Heart right ventricle (tissue), 16 donors: ENCODE results near the gene SLC24A5. TPM values are rescaled to one million over a fixed set of nuclear protein-coding genes. Genes with fewer than 3 reads are reported as not detected.
A peak's percentile ranks its signal among the peaks of the same experiment; 100 is the strongest.

Experiments
- ATAC-seq, 8 donors: fragments of 200-7000 bp; cut with Tn5 transposase; one replicate each; pipeline ENCODE4 v1.9.1; 2020; ENCODE audit warnings: mild to moderate bottlenecking in 8 of 8, moderate library complexity in 8 of 8, moderate number of reproducible peaks in 1 of 8
- DNase-seq, 2 donors: peaks; one replicate each; pipeline ENCODE4 v3.0.0-alpha.2; 2020
- H3K27ac ChIP-seq, 10 donors: fragments of 200-600 bp; sonication (generic) in 2 of 10; one replicate each; pipeline versions ENCODE4 v1.5.0 to v1.8.0; 2020 to 2022; ENCODE audit warnings: mild to moderate bottlenecking in 3 of 10
- H3K27me3 ChIP-seq, 7 donors: fragments of 200-600 bp; one replicate each; pipeline ENCODE4 v1.8.0; 2021 to 2022; ENCODE audit warnings: mild to moderate bottlenecking in 2 of 7
- H3K36me3 ChIP-seq, 9 donors: fragments of 200-600 bp; sonication (generic) in 1 of 9; one replicate each; pipeline versions ENCODE4 v1.5.0 to v1.8.0; 2020 to 2022; ENCODE audit warnings: mild to moderate bottlenecking in 2 of 9
- H3K4me1 ChIP-seq, 9 donors: fragments of 200-600 bp; sonication (generic) in 1 of 9; one replicate each; pipeline versions ENCODE4 v1.5.0 to v1.8.0; 2020 to 2022; ENCODE audit warnings: mild to moderate bottlenecking in 4 of 9
- H3K4me3 ChIP-seq, 10 donors: fragments of 200-600 bp; sonication (generic) in 2 of 10; one replicate each; pipeline versions ENCODE4 v1.5.0 to v1.8.0; 2020 to 2022; ENCODE audit warnings: mild to moderate bottlenecking in 7 of 10, moderate library complexity in 2 of 10
- H3K9me3 ChIP-seq, 11 donors: fragments of 200-600 bp in 10 of 11; sonication (generic) in 2 of 11; one replicate each; pipeline versions ENCODE4 v1.5.0 to v1.8.0; 2013 to 2022; ENCODE audit warnings: mild to moderate bottlenecking in 2 of 11, control low read depth in 1 of 11, moderate library complexity in 1 of 11
- WGBS, 2 donors: extraction: QIAGEN DNeasy Blood & Tissue Kit; methylation state at CpG; one replicate each; pipeline ENCODE4 v1.1.7; 2013; ENCODE audit warnings: inconsistent platforms in 1 of 2; 5-methylcytosine and 5-hydroxymethylcytosine counted together
- intact Hi-C, 10 donors: fragments of 100-400 bp; cut with DNase I; formaldehyde crosslinking; loops; one replicate each; pipeline versions ENCODE4 v1.11.1 to v1.14.2; 2022
- polyA plus RNA-seq, 2 donors: library from polyadenylated mRNA; stranded (reverse); fragments of 200-250 nt; gene quantifications; one replicate each; pipeline ENCODE4 v1.2.3, GENCODE V29; 2013
- total RNA-seq, 10 donors: library from RNA; stranded (reverse); fragmentation: NEBNext Ultra II Directional in 3 of 10; extraction: Animal tissue kit (Norgen Biotek cat#: 25700) in 3 of 10; gene quantifications; one replicate each; pipeline versions ENCODE4 v1.2.1 to v1.2.4, GENCODE V29; 2021 to 2023
- TF ChIP-seq, protein P1 (sequence below), 9 donors: fragments of 200-600 bp; sonication (generic) in 2 of 9; IDR thresholded peaks; one replicate each; pipeline versions ENCODE4 v1.5.0 to v1.8.0; 2021 to 2022; ENCODE audit warnings: antibody characterized with exemption in 9 of 9, mild to moderate bottlenecking in 5 of 9, moderate library complexity in 1 of 9
- donor health status: Arrhythmogenic right ventricular cardiomyopathy.
- donor health status: ischemic (EF 13 %, LVEDD 7.1; RV severe dilation, severe dysfunction).
- donor health status: healthy with polysubstance abuse.
- donor health status: DM: no; HTN: yes; CAD: no.
- donor health status: DM: no; HTN: no; CAD: no.
- donor health status: ischemic (EF 25% LVEDD 6.9; RV normal size, moderate dysfunction).
- donor health status: ischemic (EF 25% LVEDD 5.7; RV mildly dilated, moderate dysfunction).
- donor health status: healthy.
- donor health status: DM: yes; HTN: yes; CAD: no.
- donor health status: Ischemic cardiomyopathy.
- donor health status: ischemic (EF 35%, LVEDD 5.7; RV mildly dilated, moderate dysfunction).
- donor health status: nonischemic (EF 11% LVEDD 7.7; RV severe dilation, severe dysfunction).
- donor health status: DM: yes; HTN: yes; CAD: no.
- donor health status: PGD.
- donor health status: ischemic (EF 29% LVEDD 5.4; RV normal size, mild dysfunction).
- donor health status: nonischemic (EF 23%, LVEDD 6.1; RV moderate dilation, normal function).

Gene SLC24A5
- total and polyA plus RNA-seq, 12 donors: not detected

DNA sequence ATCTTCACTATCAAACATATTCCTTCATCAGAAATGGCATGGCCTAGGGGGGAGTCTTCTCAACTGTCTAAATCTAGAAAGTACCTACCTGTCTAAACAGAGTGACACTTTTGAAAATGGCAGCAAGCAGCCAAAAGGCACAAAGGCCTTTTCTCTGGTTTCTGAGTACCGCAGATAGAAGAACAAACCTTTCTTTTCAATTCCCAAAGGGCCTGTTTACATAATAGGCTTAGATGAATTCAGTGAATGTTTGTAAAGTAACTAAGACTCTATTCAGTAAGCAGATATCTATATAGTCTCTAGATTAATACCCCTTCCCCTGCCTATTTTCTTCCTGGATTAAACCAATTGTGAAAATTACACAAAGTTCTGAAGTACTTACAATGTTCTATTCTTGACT is 50.2 kb downstream of the SLC24A5 start:
- H3K36me3 ChIP-seq: peaks cover 0 to 5% (median 0%) of the 10 kb centered on the region in 9 donors
- ATAC-seq: no peak
- H3K9me3 ChIP-seq: peaks cover 0 to 26% (median 0%) of the 10 kb centered on the region in 11 donors
- DNase-seq: no peak
- TF ChIP-seq, protein P1, sequence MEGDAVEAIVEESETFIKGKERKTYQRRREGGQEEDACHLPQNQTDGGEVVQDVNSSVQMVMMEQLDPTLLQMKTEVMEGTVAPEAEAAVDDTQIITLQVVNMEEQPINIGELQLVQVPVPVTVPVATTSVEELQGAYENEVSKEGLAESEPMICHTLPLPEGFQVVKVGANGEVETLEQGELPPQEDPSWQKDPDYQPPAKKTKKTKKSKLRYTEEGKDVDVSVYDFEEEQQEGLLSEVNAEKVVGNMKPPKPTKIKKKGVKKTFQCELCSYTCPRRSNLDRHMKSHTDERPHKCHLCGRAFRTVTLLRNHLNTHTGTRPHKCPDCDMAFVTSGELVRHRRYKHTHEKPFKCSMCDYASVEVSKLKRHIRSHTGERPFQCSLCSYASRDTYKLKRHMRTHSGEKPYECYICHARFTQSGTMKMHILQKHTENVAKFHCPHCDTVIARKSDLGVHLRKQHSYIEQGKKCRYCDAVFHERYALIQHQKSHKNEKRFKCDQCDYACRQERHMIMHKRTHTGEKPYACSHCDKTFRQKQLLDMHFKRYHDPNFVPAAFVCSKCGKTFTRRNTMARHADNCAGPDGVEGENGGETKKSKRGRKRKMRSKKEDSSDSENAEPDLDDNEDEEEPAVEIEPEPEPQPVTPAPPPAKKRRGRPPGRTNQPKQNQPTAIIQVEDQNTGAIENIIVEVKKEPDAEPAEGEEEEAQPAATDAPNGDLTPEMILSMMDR (IDR thresholded peaks at IDR 0.05): no peak
- no peaks in the 10 kb centered on the region for H3K27me3 ChIP-seq
- no peak overlapping the region for H3K27ac ChIP-seq
- 85 to 95% methylated on average over 1 of the region's 1 CpG for WGBS, 2 donors
- H3K4me1 ChIP-seq: no peaks in the 10 kb centered on the region
- H3K4me3 ChIP-seq: no peak overlapping the region
- intact Hi-C loops: no loop called here

DNA sequence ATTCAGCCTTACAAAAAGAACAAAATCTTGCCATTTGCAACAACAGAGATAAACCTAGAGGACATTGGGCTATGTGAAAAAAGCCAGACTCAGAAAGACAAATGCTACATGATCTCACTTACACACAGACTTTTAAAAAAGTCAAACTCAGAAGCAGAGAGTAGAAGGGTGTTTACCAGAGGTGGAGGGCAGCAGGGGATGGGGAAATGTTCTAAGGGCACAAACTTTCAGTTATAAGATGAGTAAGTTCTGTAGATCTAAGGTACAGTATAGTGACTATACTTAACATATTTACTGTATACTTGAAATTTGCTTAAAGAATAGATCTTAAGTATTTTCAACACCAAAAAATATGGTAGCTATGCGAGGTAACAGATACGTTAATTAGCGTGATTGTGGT is 54.3 kb downstream of the SLC24A5 start:
- no peak overlapping the region for H3K4me3 ChIP-seq
- WGBS, 2 donors: 96 to 97% methylated on average over 3 of the region's 3 CpGs
- intact Hi-C loops: no loop called here
- no peak overlapping the region for H3K27ac ChIP-seq
- H3K4me1 ChIP-seq: peaks cover 0 to 18% (median 8%) of the 10 kb centered on the region in 9 donors
- no peaks in the 10 kb centered on the region for H3K36me3 ChIP-seq
- TF ChIP-seq, protein P1 (IDR thresholded peaks at IDR 0.05): no peak
- DNase-seq (no peak), ATAC-seq (no peak)
- peaks cover 0 to 26% (median 0%) of the 10 kb centered on the region in 11 donors for H3K9me3 ChIP-seq
- peaks cover 0 to 32% (median 0%) of the 10 kb centered on the region in 7 donors for H3K27me3 ChIP-seq

- intact Hi-C loops: no loop called here
- H3K4me3 ChIP-seq: no peak overlapping the region
- ATAC-seq: no peak
- peaks cover 0 to 18% (median 8%) of the 10 kb centered on the region in 9 donors for H3K4me1 ChIP-seq
- H3K9me3 ChIP-seq: peaks cover 0 to 26% (median 0%) of the 10 kb centered on the region in 11 donors
- H3K36me3 ChIP-seq: no peaks in the 10 kb centered on the region
- no peak for DNase-seq
- no peak overlapping the region for H3K27ac ChIP-seq
- TF ChIP-seq, protein P1 (IDR thresholded peaks at IDR 0.05): no peak
- 83% methylated on average over 4 of the region's 4 CpGs for WGBS, 2 donors
- peaks cover 0 to 39% (median 3%) of the 10 kb centered on the region in 7 donors for H3K27me3 ChIP-seq
Measured at GRCh38 chr15:48176112-48176511, 55.3 kb downstream of the SLC24A5 start.

- H3K27ac ChIP-seq: peak overlapping the region in 4 of 10 donors; percentile 56 to 89 (median 83)
- H3K4me3 ChIP-seq: peak overlapping the region in 9 of 10 donors; percentile 53 to 78 (median 66)
- H3K36me3 ChIP-seq: no peaks in the 10 kb centered on the region
- WGBS, 2 donors: 66 to 76% methylated on average over 2 of the region's 2 CpGs
- H3K9me3 ChIP-seq: peaks cover 0 to 23% (median 0%) of the 10 kb centered on the region in 11 donors
- intact Hi-C loops: no loop called here
- DNase-seq (no peak), ATAC-seq (no peak)
- peaks cover 0 to 44% (median 6%) of the 10 kb centered on the region in 7 donors for H3K27me3 ChIP-seq
- TF ChIP-seq, protein P1 (IDR thresholded peaks at IDR 0.05): no peak
- H3K4me1 ChIP-seq: peaks cover 0 to 18% (median 8%) of the 10 kb centered on the region in 9 donors
Measured at GRCh38 chr15:48176957-48177356, 56.2 kb downstream of the SLC24A5 start.
